ENCODE results near the gene PPP1R13B.

- TF ChIP-seq CTCF (IDR thresholded peaks at IDR 0.05) (no peak), MXI1 (IDR thresholded peaks at IDR 0.05; ENCODE audit: low read depth, low read length) (no peak), JUND (IDR thresholded peaks at IDR 0.05) (no peak), FOXM1 (IDR thresholded peaks at IDR 0.05; ENCODE audit: low read depth) (no peak), GATA2 (CRISPR knock-in tag; IDR thresholded peaks at IDR 0.05) (no peak), YY1 (IDR thresholded peaks at IDR 0.05; ENCODE audit: low read depth) (no peak), FOSL2 (IDR thresholded peaks at IDR 0.05; ENCODE audit: borderline replicate concordance, low read depth) (no peak)
These were observed 32.1 kb downstream of the PPP1R13B start for GRCh38 chr14:103815253-103815652.
